HG02885 (cell line): ENCODE results near the gene PDZD7.

Experiments
- ATAC-seq: cut with Tn5 transposase; IDR thresholded peaks from one replicate; pipeline ENCODE4 v1.9.1; 2021; ENCODE audit warnings: mild to moderate bottlenecking; ENCODE audit not compliant: unreplicated experiment, poor library complexity

Gene PDZD7

GRCh38 chr10:101022967-101023705 lies 7.8 kb downstream of the PDZD7 start:
- no peak for ATAC-seq

- no peak for ATAC-seq
Observed at GRCh38 chr10:101021692-101022251, 9.2 kb downstream of the PDZD7 start.

- ATAC-seq = no peak
Observed at GRCh38 chr10:101021239-101021638, 9.7 kb downstream of the PDZD7 start.

- no peak for ATAC-seq
Observed at GRCh38 chr10:101020427-101021075, 10.4 kb downstream of the PDZD7 start.

GRCh38 chr10:101019440-101019703 lies 11.6 kb downstream of the PDZD7 start:
- ATAC-seq = no peak

GRCh38 chr10:101018600-101019439 lies 12.1 kb downstream of the PDZD7 start:
- ATAC-seq = peak; percentile 44

- ATAC-seq = no peak
Observed at GRCh38 chr10:101018118-101018599, 12.8 kb downstream of the PDZD7 start.

- no peak for ATAC-seq
Observed at GRCh38 chr10:101016814-101017213, 14.1 kb downstream of the PDZD7 start.

GRCh38 chr10:101015582-101015973 lies 15.4 kb downstream of the PDZD7 start:
- no peak for ATAC-seq

- no peak for ATAC-seq
Observed at GRCh38 chr10:101014966-101015581, 15.9 kb downstream of the PDZD7 start.

- ATAC-seq = peak; percentile 45
Observed at GRCh38 chr10:101014230-101014884, 16.6 kb downstream of the PDZD7 start.

GRCh38 chr10:101013365-101013825 lies 17.5 kb downstream of the PDZD7 start:
- no peak for ATAC-seq

- ATAC-seq = peak; percentile 69
Observed at GRCh38 chr10:101012525-101013364, 18.2 kb downstream of the PDZD7 start.

- ATAC-seq = no peak
Observed at GRCh38 chr10:101011517-101012423, 19.2 kb downstream of the PDZD7 start.

- ATAC-seq = no peak
Observed at GRCh38 chr10:101010329-101010728, 20.6 kb downstream of the PDZD7 start.

GRCh38 chr10:101008823-101009423 lies 22.0 kb downstream of the PDZD7 start:
- ATAC-seq = no peak
